Endothelial cell of umbilical vein (primary cell): ENCODE data around the gene MTCL1. TPM values are rescaled to one million over a fixed set of nuclear protein-coding genes. Genes with fewer than 3 reads are reported as not detected.

ENCODE experiments used
- BruUV-seq: library from RNA; stranded (reverse); fragments of 400-500 nt; replicated peaks from 2 replicates; lab custom pipeline; 2021; lab: Mats Ljungman, UMichigan
- CTCF ChIA-PET: fragments of 300-600, 350-600 bp; sonication (Branson Sonifier 250); formaldehyde crosslinking; loops from one replicate; lab custom pipeline; 2021; ENCODE audit warnings: antibody characterized with exemption, inconsistent platforms; lab: Charles Lee
- POLR2A ChIA-PET: fragments of 300-600, 350-600 bp; sonication (Branson Sonifier 250); formaldehyde crosslinking; loops from one replicate; lab custom pipeline; 2021; ENCODE audit warnings: antibody characterized with exemption, inconsistent platforms; lab: Charles Lee
- DNase-seq: peaks from one replicate; pipeline ENCODE4 v3.0.0-alpha.2; 2011; ENCODE audit warnings: low read depth, low spot score
- FAIRE-seq: peaks from 2 replicates; lab custom pipeline; 2011; peaks lifted over from hg19 to GRCh38; lab: Jason Lieb, UNC
- H2AFZ ChIP-seq: 2 replicates; pipeline ENCODE4 v1.6.0; 2012; ENCODE audit warnings: low read depth, low read length, control low read depth, inconsistent platforms
- H3K27ac ChIP-seq: 2 replicates; pipeline ENCODE4 v1.5.1; 2011; ENCODE audit warnings: low read depth, mild to moderate bottlenecking, control low read depth, low read length, moderate library complexity; ENCODE audit not compliant: insufficient read depth
- H3K27me3 ChIP-seq, 2 experiments: 2 replicates each; pipeline versions ENCODE4 v1.6.0 to v1.6.1; 2011; ENCODE audit warnings: low read length in 2 of 2, mixed read lengths in 1 of 2; ENCODE audit not compliant: control insufficient read depth in 2 of 2, insufficient read depth in 2 of 2
- H3K36me3 ChIP-seq, 2 experiments: 2 replicates in 1 of 2; 3 replicates in 1 of 2; pipeline ENCODE4 v1.5.1; 2011; ENCODE audit warnings: low read length in 2 of 2, mild to moderate bottlenecking in 1 of 2, moderate library complexity in 1 of 2; ENCODE audit not compliant: control insufficient read depth in 2 of 2, insufficient read depth in 2 of 2; ENCODE audit errors: extremely low read depth in 1 of 2
- H3K4me1 ChIP-seq: 3 replicates; pipeline ENCODE4 v1.5.1; 2011; ENCODE audit warnings: mild to moderate bottlenecking, low read length; ENCODE audit not compliant: control insufficient read depth, insufficient read depth; ENCODE audit errors: extremely low read depth
- H3K4me2 ChIP-seq: 2 replicates; pipeline ENCODE4 v1.6.1; 2011; ENCODE audit warnings: low read length, control low read depth, mixed read lengths; ENCODE audit not compliant: insufficient read depth
- H3K4me3 ChIP-seq, 3 experiments: fragments of 200-600 bp in 1 of 3; sonication (generic), shearing (Covaris generic) in 1 of 3; replicated peaks in 1 of 3; 2 replicates each; pipeline ENCODE4 v1.5.1; 2011 to 2016; ENCODE audit warnings: control low read depth in 3 of 3, low read length in 3 of 3, mild to moderate bottlenecking in 2 of 3, inconsistent platforms in 1 of 3, low read depth in 1 of 3, moderate library complexity in 1 of 3; ENCODE audit not compliant: insufficient read depth in 1 of 3
- H3K79me2 ChIP-seq: 2 replicates; pipeline ENCODE4 v1.6.0; 2012; ENCODE audit warnings: low read length, inconsistent platforms; ENCODE audit not compliant: control insufficient read depth, insufficient read depth
- H3K9ac ChIP-seq: replicated peaks from 2 replicates; pipeline ENCODE3; 2011; ENCODE audit warnings: low read length, control low read depth; ENCODE audit not compliant: insufficient read depth; ENCODE audit errors: extremely low read depth
- H3K9me1 ChIP-seq: replicated peaks from 3 replicates; pipeline ENCODE4 v1.6.0; 2011; ENCODE audit warnings: mild to moderate bottlenecking, low read length; ENCODE audit not compliant: control insufficient read depth, insufficient read depth; ENCODE audit errors: extremely low read depth
- H3K9me3 ChIP-seq: replicated peaks from 2 replicates; pipeline ENCODE4 v1.5.1; 2012; ENCODE audit warnings: low read length, inconsistent platforms; ENCODE audit not compliant: control insufficient read depth, insufficient read depth
- H4K20me1 ChIP-seq: replicated peaks from 2 replicates; pipeline ENCODE3; 2011; ENCODE audit warnings: mild to moderate bottlenecking, low read length; ENCODE audit not compliant: control insufficient read depth, insufficient read depth; ENCODE audit errors: extremely low read depth
- CTCF ChIP-seq, 2 donors: IDR thresholded peaks; 1 replicate in 1 of 2; 2 replicates in 1 of 2; pipeline ENCODE4 v1.5.1; 2011; ENCODE audit warnings: low read length in 2 of 2, mild to moderate bottlenecking in 2 of 2, moderate library complexity in 2 of 2, control low read depth in 1 of 2, inconsistent platforms in 1 of 2, low read depth in 1 of 2; ENCODE audit not compliant: insufficient read depth in 1 of 2; ENCODE audit errors: extremely low read depth in 1 of 2
- EZH2 ChIP-seq: IDR thresholded peaks from 2 replicates; pipeline ENCODE4 v1.6.1; 2012; ENCODE audit warnings: borderline replicate concordance, low read depth, mild to moderate bottlenecking, moderate library complexity, low read length, inconsistent platforms; ENCODE audit not compliant: severe bottlenecking
- FOS ChIP-seq: IDR thresholded peaks from 2 replicates; pipeline ENCODE4 v1.6.1; 2011; ENCODE audit warnings: mild to moderate bottlenecking, low read length, moderate library complexity, borderline replicate concordance; ENCODE audit not compliant: insufficient read depth
- GATA2 ChIP-seq: IDR thresholded peaks from 2 replicates; pipeline ENCODE4 v1.7.0; 2011; ENCODE audit warnings: low read depth, mild to moderate bottlenecking, moderate library complexity, mixed read lengths, low read length; ENCODE audit not compliant: insufficient read length, insufficient read depth
- JUN ChIP-seq: IDR thresholded peaks from 2 replicates; pipeline ENCODE4 v1.6.1; 2011; ENCODE audit warnings: borderline replicate concordance, low read depth; ENCODE audit not compliant: insufficient read length, insufficient read depth
- MAX ChIP-seq: IDR thresholded peaks from 2 replicates; pipeline ENCODE4 v1.6.1; 2011; ENCODE audit not compliant: insufficient read depth, insufficient read length
- MYC ChIP-seq: IDR thresholded peaks from one replicate; pipeline ENCODE4 v1.6.1; 2011; ENCODE audit warnings: mild to moderate bottlenecking, low read depth, low read length
- POLR2A ChIP-seq: IDR thresholded peaks from 2 replicates; pipeline ENCODE4 v1.6.1; 2012; ENCODE audit warnings: low read depth, mild to moderate bottlenecking, control low read depth, low read length
- POLR2AphosphoS5 ChIP-seq: IDR thresholded peaks from 2 replicates; pipeline ENCODE4 v1.6.1; 2012; ENCODE audit warnings: low read depth, mild to moderate bottlenecking, control low read depth, low read length, moderate library complexity; ENCODE audit not compliant: insufficient read depth
- dilution Hi-C: fragments of 300-500 bp; cut with MboI; formaldehyde crosslinking; loops from one replicate; pipeline ENCODE4 v1.15.0; 2019; ENCODE audit warnings: low sequenced_read_pairs; ENCODE audit not compliant: extremely low pct_ligation_motif_present
- intact Hi-C: fragments of 100-400 bp; cut with micrococcal nuclease; formaldehyde crosslinking; loops from one replicate; pipeline ENCODE4 v1.10.0; 2022
- polyA plus RNA-seq, 4 experiments: library from polyadenylated mRNA; depleted of rRNA in 3 of 4; stranded (reverse) in 3 of 4; unstranded in 1 of 4; fragments of >200 nt; gene quantifications; 2 replicates each; pipeline versions ENCODE4 v1.2.1 to v1.2.3, GENCODE V29; 2011 to 2012; ENCODE audit warnings: missing spikeins in 1 of 4
- total RNA-seq: library from RNA; stranded (reverse); gene quantifications from 2 replicates; pipeline ENCODE4 v1.2.3, GENCODE V29; 2021

Gene MTCL1
- total and polyA plus RNA-seq, 2 donors (not counting 3 experiments of a cell fraction or from before 2014, with no cell fraction given) = 11.9 to 75.7 TPM

- POLR2A ChIA-PET = no interaction called here
Measured at GRCh38 chr18:8828798-8829197, 123.4 kb downstream of the MTCL1 start.

GRCh38 chr18:8830067-8831060, 125.0 kb downstream of the MTCL1 start:
- no peaks in the 10 kb centered on the region for H4K20me1 ChIP-seq
- TF ChIP-seq MYC = no peak
- no peak for TF ChIP-seq POLR2AphosphoS5
- TF ChIP-seq EZH2 = no peak
- TF ChIP-seq JUN = no peak
- TF ChIP-seq FOS = no peak
- TF ChIP-seq MAX = no peak
- TF ChIP-seq POLR2A = no peak
- TF ChIP-seq GATA2 = no peak
- TF ChIP-seq CTCF (IDR thresholded peaks at IDR 0.05; ENCODE audit: extremely low read depth in 1 of 2, insufficient read depth in 1 of 2, low read depth in 1 of 2, low read length in 2 of 2) = no peak
- H3K27me3 ChIP-seq = no peaks in the 10 kb centered on the region
- intact Hi-C loops (no loop called here), dilution Hi-C loops (no loop called here)
- H3K36me3 ChIP-seq = peaks cover 0 to under 1% of the 10 kb centered on the region in 2 experiments
- CTCF ChIA-PET = interaction anchor here (0.9 to 2.2 kb wide), 2 partner anchors 12 to 134 kb away, joined by 3 to 7 read pairs; no protein-coding TSS in a partner anchor
- no peaks in the 10 kb centered on the region for H3K9me1 ChIP-seq
- H3K4me3 ChIP-seq = no peak overlapping the region
- no peak for FAIRE-seq
- no peak overlapping the region for H3K27ac ChIP-seq
- no peak overlapping the region for H3K9ac ChIP-seq
- DNase-seq = no peak
- H2AFZ ChIP-seq = no peak overlapping the region
- POLR2A ChIA-PET = no interaction called here
- no peaks in the 10 kb centered on the region for H3K79me2 ChIP-seq
- H3K4me1 ChIP-seq = no peaks in the 10 kb centered on the region
- no peak overlapping the region for H3K4me2 ChIP-seq
- no TSS peak for BruUV-seq
- H3K9me3 ChIP-seq = no peaks in the 10 kb centered on the region

More at GRCh38 chr18:8828798-8829197, 123.4 kb downstream of the MTCL1 start:
- Histone ChIP-seq H3K9me3 (no peaks in the 10 kb centered on the region), H3K9ac (no peak overlapping the region), H4K20me1 (no peaks in the 10 kb centered on the region), H3K4me3 (no peak overlapping the region), H2AFZ (no peak overlapping the region), H3K4me2 (no peak overlapping the region), H3K9me1 (no peaks in the 10 kb centered on the region), H3K27ac (no peak overlapping the region), H3K4me1 (no peaks in the 10 kb centered on the region), H3K36me3 (peaks cover 0 to 5% of the 10 kb centered on the region in 2 experiments), H3K27me3 (no peaks in the 10 kb centered on the region), H3K79me2 (no peaks in the 10 kb centered on the region)
- CTCF ChIA-PET = no interaction called here
- intact Hi-C loops = no loop called here
- no peak for DNase-seq
- dilution Hi-C loops = no loop called here
- TF ChIP-seq MAX (no peak), GATA2 (no peak), MYC (no peak), JUN (no peak), EZH2 (no peak), POLR2AphosphoS5 (no peak), POLR2A (no peak), FOS (no peak)
- no peak for FAIRE-seq
- no TSS peak for BruUV-seq
